MM.1S (cell line): ENCODE results near the gene PDCD2L.

ENCODE experiments used
- EZH2 ChIP-seq: fragments of 300-600 bp; sonication (generic); optimal IDR thresholded peaks from 2 replicates; pipeline ENCODE3; 2017; ENCODE audit warnings: low read depth, mild to moderate bottlenecking, antibody characterized with exemption, low read length, mixed read lengths
- EZH2phosphoT487 ChIP-seq: fragments of 300-600 bp; sonication (generic); IDR thresholded peaks from 2 replicates; pipeline ENCODE4 v1.6.1; 2018; ENCODE audit warnings: antibody characterized with exemption, low read length
- TF ChIP-seq, protein P1 (sequence below): fragments of 300-600 bp; sonication (generic); IDR thresholded peaks from 2 replicates; pipeline ENCODE4 v1.5.1; 2016; ENCODE audit warnings: antibody characterized with exemption, low read length, mixed read lengths

GRCh38 chr19:34429553-34429952 is 25.4 kb downstream of the PDCD2L start:
- TF ChIP-seq, protein P1, sequence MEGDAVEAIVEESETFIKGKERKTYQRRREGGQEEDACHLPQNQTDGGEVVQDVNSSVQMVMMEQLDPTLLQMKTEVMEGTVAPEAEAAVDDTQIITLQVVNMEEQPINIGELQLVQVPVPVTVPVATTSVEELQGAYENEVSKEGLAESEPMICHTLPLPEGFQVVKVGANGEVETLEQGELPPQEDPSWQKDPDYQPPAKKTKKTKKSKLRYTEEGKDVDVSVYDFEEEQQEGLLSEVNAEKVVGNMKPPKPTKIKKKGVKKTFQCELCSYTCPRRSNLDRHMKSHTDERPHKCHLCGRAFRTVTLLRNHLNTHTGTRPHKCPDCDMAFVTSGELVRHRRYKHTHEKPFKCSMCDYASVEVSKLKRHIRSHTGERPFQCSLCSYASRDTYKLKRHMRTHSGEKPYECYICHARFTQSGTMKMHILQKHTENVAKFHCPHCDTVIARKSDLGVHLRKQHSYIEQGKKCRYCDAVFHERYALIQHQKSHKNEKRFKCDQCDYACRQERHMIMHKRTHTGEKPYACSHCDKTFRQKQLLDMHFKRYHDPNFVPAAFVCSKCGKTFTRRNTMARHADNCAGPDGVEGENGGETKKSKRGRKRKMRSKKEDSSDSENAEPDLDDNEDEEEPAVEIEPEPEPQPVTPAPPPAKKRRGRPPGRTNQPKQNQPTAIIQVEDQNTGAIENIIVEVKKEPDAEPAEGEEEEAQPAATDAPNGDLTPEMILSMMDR: no peak
- TF ChIP-seq EZH2 (no peak), EZH2phosphoT487 (no peak)
